Suppressor macrophage (primary cell): ENCODE data around the gene BTBD19.
"Not testable (repeated sequence)": the region's sequence is repeated elsewhere in the genome, so short reads cannot be mapped to it uniquely, and the experiment has no call there.

Experiments
- DNase-seq, 4 experiments: peaks; one replicate each; pipeline ENCODE4 v3.0.0-alpha.2; 2020 to 2022

BTBD19 gene

GRCh38 chr1:44787506-44787905 lies 20.8 kb upstream of the BTBD19 start:
- DNase-seq = no peak

GRCh38 chr1:44788120-44788860 lies 20.0 kb upstream of the BTBD19 start, which contains the start of gene BEST4:
Gene BEST4 (minus strand): TSS chr1:44788170. CDS start chr1:44787705, 465 bp downstream.
- no peak for DNase-seq

- no peak for DNase-seq
These were observed 17.1 kb upstream of the BTBD19 start for GRCh38 chr1:44790968-44791801.

GRCh38 chr1:44792736-44793502 lies 15.4 kb upstream of the BTBD19 start:
- no peak for DNase-seq

GRCh38 chr1:44797886-44798285 lies 10.4 kb upstream of the BTBD19 start:
- not testable (repeated sequence) for DNase-seq

GRCh38 chr1:44798481-44799365 lies 9.6 kb upstream of the BTBD19 start:
- DNase-seq = no peak

GRCh38 chr1:44799770-44800584 lies 8.3 kb upstream of the BTBD19 start, which contains the start of gene PLK3:
Gene PLK3 (plus strand): TSS chr1:44800377. CDS start chr1:44800464, 87 bp downstream.
- DNase-seq = peak; percentile 98 to 99 (median 99)

GRCh38 chr1:44801491-44802305 lies 6.6 kb upstream of the BTBD19 start:
- peak in 3 of 4 experiments; percentile 33 to 47 (median 42) for DNase-seq

- peak in 3 of 4 experiments; percentile 35 to 49 (median 41) for DNase-seq
These were observed 5.8 kb upstream of the BTBD19 start for GRCh38 chr1:44802306-44803061.

GRCh38 chr1:44803062-44803311 lies 5.3 kb upstream of the BTBD19 start:
- DNase-seq = no peak

- peak in 1 of 4 experiments; percentile 18 for DNase-seq
These were observed 4.8 kb upstream of the BTBD19 start for GRCh38 chr1:44803312-44804095.

- DNase-seq = no peak
These were observed 2.9 kb upstream of the BTBD19 start for GRCh38 chr1:44805311-44806024.

- no peak for DNase-seq
These were observed 2.2 kb upstream of the BTBD19 start for GRCh38 chr1:44806025-44806703.

GRCh38 chr1:44806704-44807363 lies 1.5 kb upstream of the BTBD19 start, which contains the start of gene DYNLT4:
Gene DYNLT4 (minus strand): TSS chr1:44807351. CDS start chr1:44806668, 683 bp downstream.
- DNase-seq = no peak

- peak; percentile 98 to 99 (median 99) for DNase-seq
These were observed 810 bp upstream of the BTBD19 start for GRCh38 chr1:44807364-44808062.
